ENCODE measurements around the gene FNTB.
A peak's percentile ranks its signal among the peaks of the same experiment; 100 is the strongest.

The FNTB gene

DNA sequence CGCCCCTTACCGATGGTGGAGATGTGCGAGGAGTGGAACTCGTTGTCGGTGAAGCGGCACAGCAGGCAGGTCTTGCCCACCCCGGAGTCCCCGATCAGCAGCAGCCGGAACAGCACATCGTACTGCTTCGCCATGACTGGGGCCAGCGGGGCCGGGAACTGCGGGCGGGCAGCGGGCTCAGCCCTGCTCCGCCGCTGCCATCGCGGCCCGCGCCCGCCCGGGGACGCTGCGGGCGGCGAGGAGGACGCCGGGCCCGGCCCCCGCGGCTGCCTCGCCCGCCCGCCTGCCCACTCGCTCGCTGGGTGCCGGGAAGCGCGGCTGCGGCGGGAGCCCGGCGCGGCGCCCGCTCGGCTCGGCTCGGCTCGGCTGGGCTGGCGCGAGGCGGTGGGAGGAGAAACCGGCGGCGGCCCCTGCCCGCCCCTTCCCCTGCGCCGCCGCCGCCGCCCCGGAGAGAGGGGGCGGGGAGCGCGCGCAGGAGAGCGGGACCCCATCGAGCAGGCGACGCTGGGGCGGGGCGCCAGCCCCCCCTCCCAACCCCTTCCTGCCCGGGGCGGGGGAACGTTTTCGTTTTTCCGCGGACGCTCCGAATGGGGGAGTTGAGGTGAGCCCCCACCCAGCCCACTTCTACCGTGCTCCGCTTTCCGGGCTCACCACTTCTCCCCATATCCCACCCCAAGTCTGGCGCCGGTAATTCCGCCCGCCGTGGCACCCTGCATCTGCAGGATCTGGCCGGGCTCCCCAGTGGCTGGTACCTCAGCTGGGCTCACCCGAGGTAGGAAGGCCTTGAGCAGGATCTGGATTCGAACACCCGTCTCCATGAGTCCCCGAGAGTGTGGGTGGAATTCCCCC is 14.5 kb upstream of the FNTB start, which contains the start of gene RAB15:
Gene RAB15 (minus strand): TSS at position 394 of the 849 bp plus-strand sequence. CDS start 260 bp downstream, at position 134.
- Histone ChIP-seq H3K36me3 (no peaks in the 10 kb centered on the region), H3K4me3 (ENCODE audit: low read depth in 1 of 2, low read length in 1 of 2) (peak within 1 kb of the TSS; percentile 48 to 68), H3K27ac (no peak within 1 kb of the TSS), H3K4me1 (ENCODE audit: control insufficient read depth in 1 of 2, insufficient read depth in 1 of 2, low read depth in 1 of 2, low read length in 1 of 2) (peaks cover 12 to 13% of the 10 kb centered on the region in 2 experiments), H3K9me3 (no peaks in the 10 kb centered on the region), H3K27me3 (peaks cover 80% of the 10 kb centered on the region)
- TF ChIP-seq, protein P1, sequence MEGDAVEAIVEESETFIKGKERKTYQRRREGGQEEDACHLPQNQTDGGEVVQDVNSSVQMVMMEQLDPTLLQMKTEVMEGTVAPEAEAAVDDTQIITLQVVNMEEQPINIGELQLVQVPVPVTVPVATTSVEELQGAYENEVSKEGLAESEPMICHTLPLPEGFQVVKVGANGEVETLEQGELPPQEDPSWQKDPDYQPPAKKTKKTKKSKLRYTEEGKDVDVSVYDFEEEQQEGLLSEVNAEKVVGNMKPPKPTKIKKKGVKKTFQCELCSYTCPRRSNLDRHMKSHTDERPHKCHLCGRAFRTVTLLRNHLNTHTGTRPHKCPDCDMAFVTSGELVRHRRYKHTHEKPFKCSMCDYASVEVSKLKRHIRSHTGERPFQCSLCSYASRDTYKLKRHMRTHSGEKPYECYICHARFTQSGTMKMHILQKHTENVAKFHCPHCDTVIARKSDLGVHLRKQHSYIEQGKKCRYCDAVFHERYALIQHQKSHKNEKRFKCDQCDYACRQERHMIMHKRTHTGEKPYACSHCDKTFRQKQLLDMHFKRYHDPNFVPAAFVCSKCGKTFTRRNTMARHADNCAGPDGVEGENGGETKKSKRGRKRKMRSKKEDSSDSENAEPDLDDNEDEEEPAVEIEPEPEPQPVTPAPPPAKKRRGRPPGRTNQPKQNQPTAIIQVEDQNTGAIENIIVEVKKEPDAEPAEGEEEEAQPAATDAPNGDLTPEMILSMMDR (IDR thresholded peaks at IDR 0.05), result no peak

DNA sequence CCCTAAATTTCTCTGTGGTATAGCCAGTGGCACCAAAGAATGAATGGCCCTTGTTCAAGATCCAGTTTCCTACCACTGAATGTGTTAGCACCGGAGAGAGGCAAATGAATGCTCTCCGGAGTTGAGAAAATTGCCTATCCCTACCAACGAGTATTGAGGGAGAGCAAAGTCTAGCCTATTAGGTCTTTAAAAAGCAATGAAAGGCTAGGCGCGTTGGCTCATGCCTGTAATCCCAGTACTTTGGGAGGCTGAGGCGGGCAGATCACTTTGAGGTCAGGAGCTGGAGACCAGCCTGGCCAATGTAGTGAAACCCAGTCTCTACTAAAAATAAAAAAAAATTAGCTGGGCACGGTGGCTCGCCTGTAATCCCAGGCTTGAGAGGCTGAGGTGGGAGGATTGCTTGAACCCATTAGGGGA is 13.7 kb upstream of the FNTB start:
- peaks cover 89% of the 10 kb centered on the region for H3K27me3 ChIP-seq
- no peaks in the 10 kb centered on the region for H3K9me3 ChIP-seq
- no peak overlapping the region for H3K27ac ChIP-seq
- H3K4me1 ChIP-seq (ENCODE audit: control insufficient read depth in 1 of 2, insufficient read depth in 1 of 2, low read depth in 1 of 2, low read length in 1 of 2), result peaks cover 12 to 13% of the 10 kb centered on the region in 2 experiments
- no peaks in the 10 kb centered on the region for H3K36me3 ChIP-seq
- H3K4me3 ChIP-seq (ENCODE audit: low read depth in 1 of 2, low read length in 1 of 2), result peak overlapping the region in 1 of 2 experiments; percentile 48
- TF ChIP-seq, protein P1 (IDR thresholded peaks at IDR 0.05), result no peak

DNA sequence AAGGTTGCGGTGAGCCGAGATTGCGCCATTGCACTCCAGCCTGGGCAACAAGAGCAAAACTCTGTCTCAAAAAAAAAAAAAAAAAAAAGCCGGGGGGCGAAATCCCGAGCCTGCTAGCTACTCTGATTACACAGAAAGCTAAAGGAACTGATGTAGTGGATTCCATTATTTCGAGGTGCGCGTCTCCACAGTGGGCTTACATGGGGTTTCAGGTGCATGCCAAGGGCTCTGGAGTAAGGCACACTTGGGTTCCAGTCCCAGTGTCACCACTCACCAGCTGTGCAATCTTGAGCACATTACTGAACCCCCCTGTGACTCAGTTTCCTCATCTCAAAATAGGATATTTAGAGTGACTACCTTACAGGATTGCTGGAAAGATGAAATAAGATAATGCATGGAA is 12.9 kb upstream of the FNTB start:
- no peak overlapping the region for H3K27ac ChIP-seq
- TF ChIP-seq, protein P1 (IDR thresholded peaks at IDR 0.05), result no peak
- H3K4me3 ChIP-seq (ENCODE audit: low read depth in 1 of 2, low read length in 1 of 2), result no peak overlapping the region
- no peaks in the 10 kb centered on the region for H3K36me3 ChIP-seq
- H3K4me1 ChIP-seq (ENCODE audit: control insufficient read depth in 1 of 2, insufficient read depth in 1 of 2, low read depth in 1 of 2, low read length in 1 of 2), result peaks cover 12 to 13% of the 10 kb centered on the region in 2 experiments
- no peaks in the 10 kb centered on the region for H3K9me3 ChIP-seq
- H3K27me3 ChIP-seq, result peaks cover 94% of the 10 kb centered on the region

DNA sequence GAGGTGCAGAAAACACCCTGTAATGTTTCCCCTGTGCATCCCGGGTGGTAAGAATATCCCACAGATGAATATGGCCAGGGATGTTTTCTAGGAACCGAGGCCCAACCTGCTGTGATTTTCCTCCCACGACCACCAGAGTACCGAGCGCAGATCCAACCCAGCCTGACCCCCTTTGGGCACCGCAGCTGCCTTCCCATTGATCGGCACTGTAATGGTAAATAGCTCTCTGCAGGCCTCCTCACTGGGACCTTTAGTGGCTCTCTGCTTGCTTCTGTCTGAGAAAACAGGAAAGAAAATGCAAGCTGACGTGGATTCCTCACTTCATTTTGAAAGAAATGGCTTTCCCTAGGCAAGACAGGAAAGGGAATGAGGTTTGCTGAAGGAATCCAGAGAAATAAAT is 12.1 kb upstream of the FNTB start:
- TF ChIP-seq, protein P1 (IDR thresholded peaks at IDR 0.05), result no peak
- H3K4me1 ChIP-seq (ENCODE audit: control insufficient read depth in 1 of 2, insufficient read depth in 1 of 2, low read depth in 1 of 2, low read length in 1 of 2), result peaks cover 12 to 13% of the 10 kb centered on the region in 2 experiments
- H3K27me3 ChIP-seq, result peaks cover 91% of the 10 kb centered on the region
- no peaks in the 10 kb centered on the region for H3K36me3 ChIP-seq
- no peak overlapping the region for H3K27ac ChIP-seq
- H3K9me3 ChIP-seq, result no peaks in the 10 kb centered on the region
- H3K4me3 ChIP-seq (ENCODE audit: low read depth in 1 of 2, low read length in 1 of 2), result no peak overlapping the region

DNA sequence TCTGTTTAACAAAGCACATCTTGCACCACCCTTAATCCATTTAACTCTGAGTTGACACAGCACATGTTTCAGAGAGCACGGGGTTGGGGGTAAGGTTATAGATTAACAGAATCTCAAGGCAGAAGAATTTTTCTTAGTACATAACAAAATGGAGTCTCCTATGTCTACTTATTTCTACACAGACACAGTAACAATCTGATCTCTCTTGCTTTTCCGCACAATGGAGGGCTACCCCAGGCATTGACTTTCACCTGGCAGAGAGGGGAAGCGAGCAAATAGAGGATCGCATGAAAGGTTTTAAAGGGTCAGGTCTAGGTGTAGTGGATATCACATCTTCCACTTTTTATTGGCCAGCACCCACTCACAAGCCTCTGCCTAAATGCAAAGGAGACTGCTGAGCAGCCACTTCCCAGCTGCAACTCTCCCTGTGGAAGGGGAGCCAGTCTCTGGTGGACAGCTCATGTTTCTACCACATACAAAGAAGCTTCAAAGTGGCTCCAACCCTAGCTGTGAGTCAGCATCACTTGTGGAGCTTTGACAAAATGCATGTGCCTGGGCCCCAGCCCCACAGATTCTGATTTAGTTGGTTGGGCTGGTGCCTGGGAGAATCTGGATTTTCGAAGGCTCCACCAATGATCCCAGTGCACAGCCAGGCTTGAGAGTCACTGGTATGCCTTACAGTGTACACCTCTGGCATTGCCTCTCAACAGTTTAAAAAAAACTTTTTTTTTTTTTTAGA is 7.2 kb upstream of the FNTB start:
- H3K4me3 ChIP-seq (ENCODE audit: low read depth in 1 of 2, low read length in 1 of 2), result no peak overlapping the region
- H3K9me3 ChIP-seq, result no peaks in the 10 kb centered on the region
- no peaks in the 10 kb centered on the region for H3K36me3 ChIP-seq
- H3K27ac ChIP-seq, result no peak overlapping the region
- TF ChIP-seq, protein P1 (IDR thresholded peaks at IDR 0.05), result no peak
- peaks cover 3 to 5% of the 10 kb centered on the region in 2 experiments for H3K4me1 ChIP-seq (ENCODE audit: control insufficient read depth in 1 of 2, insufficient read depth in 1 of 2, low read depth in 1 of 2, low read length in 1 of 2)
- peaks cover 48% of the 10 kb centered on the region for H3K27me3 ChIP-seq
